GM18868 (cell line): ENCODE data around the gene TTLL8.

ENCODE experiments used
- ATAC-seq: cut with Tn5 transposase; IDR thresholded peaks from one replicate; pipeline ENCODE4 v1.9.1; 2021; ENCODE audit warnings: mild to moderate bottlenecking, moderate library complexity; ENCODE audit not compliant: unreplicated experiment

Gene TTLL8

DNA sequence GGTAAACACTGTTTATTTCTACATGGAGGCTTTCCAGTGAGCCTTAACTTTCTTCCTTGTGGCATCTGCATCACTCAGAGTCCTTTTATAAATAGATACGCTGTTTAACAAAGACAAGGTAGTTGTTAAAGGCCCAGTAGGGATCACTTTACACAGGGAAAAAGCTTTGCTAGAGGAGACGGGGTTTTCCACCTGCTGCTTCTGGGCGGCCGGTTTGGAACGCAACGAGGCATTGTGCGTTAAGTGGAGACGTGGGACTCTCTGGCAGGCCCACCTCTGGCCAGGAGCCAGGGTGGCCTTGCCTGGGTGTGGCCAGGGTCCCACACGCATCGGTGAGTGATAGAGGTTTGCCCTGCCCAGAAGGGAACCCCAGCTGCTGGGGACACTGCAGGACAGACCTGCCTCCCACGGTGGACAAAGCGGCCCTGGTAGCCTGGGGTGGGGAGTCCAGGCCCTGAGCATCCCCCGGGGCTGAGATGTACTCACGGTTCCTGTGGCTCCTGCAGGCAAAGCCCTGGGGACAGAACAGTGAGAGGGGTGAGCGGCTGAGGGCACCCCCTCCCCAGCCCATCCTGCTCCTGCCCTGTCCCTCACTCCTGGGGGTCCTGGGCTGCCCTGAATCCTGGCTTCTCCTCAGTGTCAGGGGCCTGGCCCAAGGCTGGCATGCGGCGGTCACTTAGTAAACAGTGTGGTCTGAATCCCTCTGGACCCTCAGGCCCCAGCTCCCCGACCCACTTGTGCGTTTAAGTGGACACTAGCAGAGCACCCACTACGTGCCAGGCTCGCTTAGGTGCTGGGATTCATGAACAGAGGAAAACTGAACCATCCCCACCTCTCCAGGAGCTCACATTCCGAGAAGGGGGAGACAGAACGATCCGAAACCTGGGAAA, 49.7 kb downstream of the TTLL8 start:
- ATAC-seq, result no peak

DNA sequence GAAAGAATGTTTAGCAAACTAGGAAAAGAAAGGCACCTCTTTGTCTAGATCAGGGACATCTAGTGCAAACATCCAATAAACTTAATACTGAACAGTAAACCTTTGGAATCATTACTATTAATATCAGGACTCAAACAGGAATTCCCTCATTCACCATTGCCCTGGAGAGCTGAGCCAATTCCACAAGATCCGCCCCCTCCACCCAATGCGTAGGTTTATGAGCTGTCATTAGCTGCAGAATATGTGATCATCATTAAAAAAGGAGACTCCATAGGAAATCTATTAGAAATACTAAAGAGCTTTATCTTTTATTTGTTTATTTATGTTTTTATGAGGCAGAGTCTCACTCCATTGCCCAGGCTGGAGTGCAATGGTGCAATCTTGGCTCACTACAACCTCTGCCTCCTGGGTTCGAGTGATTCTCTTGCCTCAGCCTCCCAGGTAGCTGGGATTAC, 51.0 kb downstream of the TTLL8 start:
- no peak for ATAC-seq

DNA sequence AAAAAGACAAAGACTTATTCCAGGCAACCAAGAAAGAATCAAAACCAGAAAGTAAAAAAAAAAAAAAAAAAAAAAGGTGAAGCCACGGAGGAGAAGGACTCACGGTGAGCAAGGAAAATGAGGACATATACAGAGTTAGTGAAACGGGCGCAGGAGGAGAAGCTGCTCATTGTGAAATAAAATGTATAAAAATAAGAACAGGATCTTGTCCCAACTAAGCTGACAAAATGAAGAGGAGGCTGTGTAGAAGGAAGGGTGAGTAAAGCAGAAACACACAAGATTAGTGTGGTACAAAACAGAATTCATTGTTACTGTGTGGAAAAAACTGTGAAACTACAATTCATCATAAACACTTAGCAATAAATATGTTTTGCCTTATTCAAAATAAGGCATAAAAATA, 53.2 kb downstream of the TTLL8 start:
- ATAC-seq, result no peak

DNA sequence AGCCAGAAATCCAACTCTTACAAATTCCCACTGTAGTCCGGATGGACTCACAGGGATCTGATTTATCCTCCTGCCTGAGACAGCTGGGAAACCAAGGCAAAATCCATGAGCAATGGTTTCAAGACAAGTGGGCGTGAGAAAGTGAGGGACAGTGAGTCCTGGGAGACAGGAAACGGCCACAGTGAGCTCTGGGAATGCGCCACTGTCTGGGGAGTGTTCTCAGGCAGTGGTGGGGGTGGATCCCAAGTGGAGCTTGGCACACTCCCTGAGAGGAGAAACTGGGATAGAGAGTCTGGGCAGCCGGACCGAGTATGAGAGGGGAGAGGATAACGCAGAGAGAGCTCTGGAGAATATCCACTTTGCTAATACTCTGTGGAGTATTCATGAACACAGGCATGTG, 55.3 kb downstream of the TTLL8 start:
- ATAC-seq, result no peak

DNA sequence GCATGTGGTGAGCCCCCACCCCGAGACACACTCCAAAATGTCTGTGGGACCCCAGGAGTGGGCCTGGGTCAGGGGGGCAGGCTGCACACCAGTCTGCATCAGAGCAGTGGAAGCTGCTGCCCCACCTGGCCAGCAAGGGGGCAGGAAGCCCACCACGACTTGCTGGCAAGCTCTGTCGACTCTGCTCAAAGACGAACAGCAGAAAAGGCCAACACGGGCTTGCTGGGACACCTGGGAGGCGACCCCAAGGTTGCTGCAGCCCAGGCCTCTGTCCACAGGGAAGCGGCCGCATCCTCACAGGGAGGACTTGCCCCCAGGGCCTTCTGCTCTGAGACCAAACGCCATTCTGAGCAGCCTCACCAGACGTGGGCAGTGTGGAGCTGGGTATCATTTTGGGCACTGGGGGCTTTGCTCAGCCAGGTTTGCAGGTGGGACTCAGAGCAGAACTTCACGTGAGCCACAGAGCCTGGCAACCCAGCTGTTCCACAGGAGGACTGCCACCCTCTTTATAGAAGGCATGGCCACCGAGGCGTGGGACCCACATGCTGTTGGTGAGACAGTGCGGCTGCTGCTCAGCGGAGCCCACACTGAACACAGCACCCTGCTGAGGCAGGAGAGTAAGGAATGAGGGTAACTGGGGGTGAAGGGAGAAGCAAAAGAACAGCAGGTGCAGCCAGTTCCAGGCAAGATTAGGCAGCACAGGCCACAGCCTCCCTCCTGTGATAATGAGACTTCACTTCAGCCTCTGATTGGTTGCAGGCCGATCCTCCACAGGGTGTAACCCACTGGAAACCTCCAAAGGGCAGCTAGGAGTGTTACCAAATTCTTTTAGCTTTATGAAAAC, 56.5 kb downstream of the TTLL8 start:
- no peak for ATAC-seq

DNA sequence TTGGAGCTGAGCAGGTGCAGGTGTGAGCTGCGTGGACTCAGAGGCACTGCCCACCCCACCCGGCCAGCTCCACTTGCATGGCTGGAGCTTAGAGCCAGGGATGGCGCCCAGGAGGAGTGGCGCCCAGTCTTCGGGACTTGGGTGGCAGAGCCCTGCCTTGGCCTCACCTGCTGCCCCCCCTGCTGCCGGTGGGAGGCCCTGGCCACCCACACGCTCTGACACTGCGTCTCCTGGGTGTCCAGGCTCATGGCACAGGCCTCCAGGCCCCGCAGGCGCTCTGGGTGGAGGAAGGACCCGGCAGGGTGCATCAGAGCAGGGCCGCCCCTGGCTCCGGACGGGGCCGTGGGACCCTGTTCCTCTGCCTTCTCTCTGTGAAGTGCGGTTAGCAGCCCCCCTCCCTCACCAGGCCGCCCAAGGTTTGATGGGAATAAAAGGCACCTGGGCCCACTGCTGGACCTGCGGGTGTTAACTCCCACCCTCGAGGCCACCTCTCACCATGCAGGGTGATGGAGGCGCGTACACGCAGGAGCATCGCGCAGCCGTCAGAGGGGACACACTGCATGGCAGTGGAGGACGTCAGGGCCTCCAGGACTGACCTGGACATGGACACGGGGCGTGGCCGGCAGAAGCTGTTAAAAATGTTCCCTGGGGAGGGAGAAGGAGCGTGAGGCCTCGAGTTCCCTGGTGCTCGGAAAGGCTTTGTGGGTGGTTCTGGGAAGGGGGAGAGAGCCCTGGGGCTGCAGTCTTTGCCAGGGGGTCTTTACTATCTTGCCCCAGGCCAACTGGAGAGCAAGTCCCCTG, 57.3 kb downstream of the TTLL8 start:
- no peak for ATAC-seq

DNA sequence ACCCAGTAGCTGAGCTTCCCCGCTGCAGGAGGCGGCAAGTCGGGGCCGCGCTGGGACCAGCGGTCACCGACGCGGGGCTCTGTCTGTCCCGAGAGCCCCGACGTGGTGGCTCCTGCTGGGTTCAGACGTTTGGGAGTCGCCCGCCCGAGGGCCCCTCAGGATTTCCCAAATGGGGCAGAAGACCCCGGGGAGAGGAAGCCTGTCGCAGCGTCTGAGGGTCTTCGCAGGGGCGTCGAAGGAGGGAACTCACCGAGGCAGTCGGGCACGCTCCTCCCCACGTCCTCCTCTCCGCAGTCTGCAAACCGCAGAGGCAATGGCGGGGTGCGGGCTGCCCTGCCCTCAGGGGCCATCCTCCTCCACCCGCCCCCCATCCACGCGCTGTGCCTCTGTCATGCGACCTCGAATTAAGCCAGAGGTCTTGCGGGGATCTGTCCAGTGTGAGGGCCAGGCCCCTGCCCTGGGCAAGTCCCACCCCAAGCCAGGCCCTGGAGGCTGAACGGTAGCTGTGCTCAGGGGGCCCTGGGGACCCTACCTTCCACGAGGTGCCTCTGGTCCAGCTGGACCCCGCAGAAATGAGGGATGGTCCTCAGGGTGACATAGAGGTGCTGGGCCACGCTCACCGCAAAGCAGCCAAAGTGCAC, 58.0 kb downstream of the TTLL8 start:
- ATAC-seq, result no peak

DNA sequence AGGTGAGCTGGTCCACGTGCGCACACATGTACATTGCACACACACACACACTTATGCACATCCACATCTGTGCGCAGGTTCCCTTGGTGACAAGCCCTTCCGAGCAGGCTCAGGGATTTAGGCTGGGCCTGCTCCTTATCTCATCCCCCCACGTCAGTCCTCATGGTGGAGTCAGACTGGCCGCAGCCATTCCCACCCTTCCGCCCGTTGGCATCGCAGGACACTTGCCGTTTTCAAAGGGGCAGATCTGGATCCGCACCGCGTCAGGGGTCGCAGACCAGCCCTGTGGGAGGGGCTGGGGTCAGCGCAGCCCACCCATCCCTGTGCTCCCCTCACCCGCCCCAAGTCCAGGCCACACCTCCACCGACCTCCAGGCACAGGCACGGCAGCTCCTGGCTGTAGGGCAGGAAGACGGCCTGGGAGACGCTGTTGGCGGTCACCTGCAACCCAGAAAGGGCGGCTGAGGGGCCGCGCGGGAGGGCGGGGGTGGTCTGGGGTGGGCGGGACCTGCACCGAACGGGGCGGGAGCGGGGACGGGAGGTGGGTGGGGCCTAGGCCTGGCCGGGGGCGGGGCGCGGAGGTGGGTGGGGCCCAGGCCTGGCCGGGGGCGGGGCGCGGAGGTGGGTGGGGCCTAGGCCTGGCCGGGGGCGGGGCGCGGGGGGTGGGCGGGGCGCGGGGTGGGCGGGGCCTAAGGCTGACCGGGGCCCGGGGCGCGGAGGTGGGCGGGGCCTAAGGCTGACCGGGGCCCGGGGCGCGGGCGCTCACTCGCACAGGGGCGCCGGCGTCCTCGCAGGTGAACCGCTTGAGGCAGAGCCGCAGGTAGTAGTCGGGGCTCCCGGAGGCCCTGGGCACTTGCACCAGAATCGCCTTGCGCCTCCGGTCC, 58.8 kb downstream of the TTLL8 start:
- ATAC-seq, result no peak

DNA sequence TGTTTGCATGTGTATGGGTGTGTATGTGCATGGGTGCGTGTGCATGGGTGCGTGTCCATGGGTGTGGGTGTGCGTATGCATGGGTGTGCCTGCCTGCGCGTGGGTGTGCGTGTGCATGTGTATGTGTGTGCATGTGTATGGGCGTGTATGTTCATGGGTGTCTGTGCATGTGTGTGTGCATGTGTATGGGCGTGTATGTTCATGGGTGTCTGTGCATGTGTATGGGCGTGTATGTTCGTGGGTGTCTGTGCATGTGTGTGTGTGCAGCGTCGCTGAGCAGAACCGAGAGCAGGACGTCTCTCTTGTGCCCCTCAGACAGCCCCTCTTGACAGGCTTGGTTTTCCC, 59.4 kb downstream of the TTLL8 start:
- ATAC-seq, result no peak

DNA sequence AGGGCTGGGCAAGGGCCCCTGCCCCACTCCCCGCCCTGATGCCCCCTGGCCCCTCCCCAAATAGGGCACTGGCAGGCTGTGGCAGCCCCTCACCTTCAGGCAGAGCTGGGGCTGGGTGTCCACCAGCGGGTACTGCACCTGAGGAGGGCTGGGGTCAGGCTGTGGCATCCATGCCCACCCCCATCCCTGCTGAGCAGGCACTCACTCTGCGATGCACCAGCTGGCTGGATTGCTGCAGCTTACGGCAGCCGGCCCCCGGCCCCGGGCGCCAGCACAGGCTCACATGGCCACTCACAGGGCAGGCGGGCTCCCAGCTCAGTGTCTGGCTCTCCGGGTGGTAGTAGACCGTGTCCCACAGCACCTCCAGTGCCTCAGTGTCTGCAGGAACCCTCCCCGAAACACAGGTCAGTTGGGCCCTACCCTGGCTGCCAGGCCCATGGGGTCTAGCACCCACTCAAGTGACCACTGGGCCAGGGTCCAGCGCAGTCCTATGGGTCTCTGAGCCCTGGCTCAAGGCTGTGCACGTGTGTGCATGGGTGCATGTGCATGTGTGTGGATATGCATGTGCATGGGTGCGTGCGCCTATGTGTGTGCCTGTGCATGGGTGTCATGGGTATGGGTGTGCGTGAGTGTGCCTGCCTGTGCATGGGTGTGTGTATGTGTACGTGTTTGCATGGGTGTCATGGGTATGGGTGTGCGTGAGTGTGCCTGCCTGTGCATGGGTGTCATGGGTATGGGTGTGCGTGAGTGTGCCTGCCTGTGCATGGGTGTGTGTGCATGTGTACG, 60.0 kb downstream of the TTLL8 start:
- ATAC-seq, result no peak

DNA sequence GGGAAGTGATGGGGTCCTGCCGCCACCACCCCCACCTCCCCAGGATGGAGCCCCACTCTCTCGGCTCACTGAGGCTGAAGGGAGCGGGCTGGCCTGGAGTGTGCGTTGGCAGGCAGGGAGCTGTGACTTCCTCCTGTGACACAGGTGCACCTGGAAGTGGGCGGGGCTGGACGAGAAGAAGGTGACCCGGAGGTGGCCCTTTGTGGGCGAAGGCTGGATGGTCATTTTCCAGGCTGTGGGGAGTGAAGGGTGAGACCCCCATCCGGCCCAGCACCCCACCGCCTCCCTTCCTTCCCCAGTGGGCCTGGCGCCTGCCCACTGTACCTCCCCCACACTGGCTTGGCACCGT, 60.9 kb downstream of the TTLL8 start:
- ATAC-seq, result no peak

DNA sequence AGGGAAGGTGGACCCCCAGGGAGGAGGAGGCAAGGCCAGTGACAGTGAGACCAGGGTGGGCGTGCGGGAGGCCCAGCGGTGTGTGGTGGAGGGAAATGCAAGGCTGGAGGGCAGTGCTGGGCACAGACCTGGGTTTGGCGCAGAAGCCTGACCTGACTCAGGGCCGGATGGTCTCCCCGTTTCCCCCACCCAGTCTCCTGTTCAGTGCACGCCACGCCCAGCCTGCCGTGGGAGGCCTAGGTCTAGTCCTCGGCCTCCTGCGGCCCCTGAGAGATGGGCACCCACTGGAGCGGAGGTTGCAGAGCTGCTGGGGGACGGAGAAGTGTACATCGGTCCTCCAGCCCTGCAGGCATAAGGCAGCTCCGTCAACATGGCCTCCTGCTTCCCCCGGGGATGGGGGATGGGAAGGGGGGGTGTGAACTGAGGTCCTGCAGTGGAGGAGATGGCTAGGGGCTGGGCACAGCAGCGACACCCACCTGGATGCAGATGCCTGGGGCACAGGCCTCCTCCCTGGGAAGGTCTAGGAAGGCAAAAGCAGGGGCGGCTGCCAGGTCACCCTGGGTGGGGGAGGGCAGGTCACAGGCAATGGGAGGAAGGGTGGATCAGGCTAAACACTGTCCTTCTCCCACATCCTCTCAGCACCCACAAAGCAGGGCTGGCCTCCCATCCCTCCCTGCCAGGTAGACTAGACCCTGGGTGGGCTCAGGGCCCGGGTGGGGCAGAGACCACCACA, 61.4 kb downstream of the TTLL8 start:
- no peak for ATAC-seq

DNA sequence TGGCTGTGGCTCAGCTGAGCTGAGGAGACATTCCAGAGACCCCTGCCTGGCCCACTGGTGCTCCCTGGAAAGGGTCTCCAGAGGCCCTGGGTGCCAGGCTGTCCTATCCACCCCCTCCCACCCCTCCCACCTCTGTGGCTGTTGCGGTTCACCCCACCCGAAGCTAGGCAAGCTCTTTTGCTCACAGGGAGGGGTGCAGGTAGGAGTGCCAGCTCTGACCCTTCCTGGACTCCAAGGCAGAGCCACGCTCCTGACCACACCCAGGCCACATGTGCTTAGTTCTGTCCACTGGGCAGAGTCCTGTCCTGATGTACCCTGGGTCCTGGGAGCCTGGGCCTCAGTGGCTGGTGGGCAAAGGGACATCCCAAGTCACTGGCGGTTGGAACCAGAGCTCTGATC, 62.0 kb downstream of the TTLL8 start:
- ATAC-seq, result no peak

DNA sequence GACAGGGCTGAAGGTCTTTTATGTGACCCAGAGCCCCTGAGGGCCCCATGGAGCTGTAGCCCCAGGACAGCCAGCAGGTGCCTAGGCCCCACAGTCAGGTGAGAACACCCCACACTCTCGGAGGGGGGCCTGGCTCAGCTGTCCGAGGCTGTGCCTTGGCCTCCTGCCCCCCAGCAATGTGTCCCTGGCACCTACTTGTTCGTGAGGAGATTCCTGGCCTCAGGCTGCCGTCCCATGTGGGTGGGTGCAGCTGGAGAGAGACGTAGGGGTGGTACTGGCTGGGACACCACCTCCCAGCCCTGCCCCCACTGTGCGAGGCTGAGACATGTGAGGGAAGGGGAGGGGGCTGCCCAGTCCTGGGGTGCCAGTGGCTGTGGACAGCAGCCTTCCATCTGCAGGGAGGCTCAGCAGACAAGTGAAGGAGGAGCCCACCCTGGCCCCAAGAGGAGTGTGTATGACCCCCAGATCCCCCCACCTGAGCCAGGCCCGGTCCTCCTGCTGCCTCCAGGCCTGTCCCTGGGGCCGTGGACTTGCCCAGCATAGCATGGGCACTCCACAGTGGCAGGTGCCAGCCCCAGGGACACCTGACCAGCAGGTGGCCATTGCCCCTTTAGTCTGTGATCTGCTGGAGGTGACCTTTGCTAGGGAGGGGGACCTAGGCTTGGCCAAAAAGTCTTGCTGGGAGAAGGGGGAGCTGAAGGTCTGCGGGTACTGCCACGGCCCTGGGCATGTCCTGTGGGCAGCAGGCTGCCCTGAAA, 62.6 kb downstream of the TTLL8 start:
- no peak for ATAC-seq

DNA sequence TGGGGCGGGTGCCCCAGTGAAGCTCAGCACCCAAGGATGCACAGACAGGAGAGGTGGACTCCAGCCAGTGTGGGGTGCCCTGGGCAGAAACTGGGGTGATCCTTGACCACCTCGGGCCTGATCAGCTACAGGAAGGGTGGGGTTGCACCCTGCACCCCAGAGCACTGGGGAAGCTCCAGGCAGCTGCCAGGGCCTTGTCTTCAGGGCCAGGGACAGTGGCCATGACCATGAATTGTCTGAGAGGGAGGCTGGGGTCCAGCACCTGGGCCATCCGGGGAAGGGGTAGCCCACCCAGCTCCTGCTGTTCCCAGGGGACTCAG, 63.1 kb downstream of the TTLL8 start:
- no peak for ATAC-seq

DNA sequence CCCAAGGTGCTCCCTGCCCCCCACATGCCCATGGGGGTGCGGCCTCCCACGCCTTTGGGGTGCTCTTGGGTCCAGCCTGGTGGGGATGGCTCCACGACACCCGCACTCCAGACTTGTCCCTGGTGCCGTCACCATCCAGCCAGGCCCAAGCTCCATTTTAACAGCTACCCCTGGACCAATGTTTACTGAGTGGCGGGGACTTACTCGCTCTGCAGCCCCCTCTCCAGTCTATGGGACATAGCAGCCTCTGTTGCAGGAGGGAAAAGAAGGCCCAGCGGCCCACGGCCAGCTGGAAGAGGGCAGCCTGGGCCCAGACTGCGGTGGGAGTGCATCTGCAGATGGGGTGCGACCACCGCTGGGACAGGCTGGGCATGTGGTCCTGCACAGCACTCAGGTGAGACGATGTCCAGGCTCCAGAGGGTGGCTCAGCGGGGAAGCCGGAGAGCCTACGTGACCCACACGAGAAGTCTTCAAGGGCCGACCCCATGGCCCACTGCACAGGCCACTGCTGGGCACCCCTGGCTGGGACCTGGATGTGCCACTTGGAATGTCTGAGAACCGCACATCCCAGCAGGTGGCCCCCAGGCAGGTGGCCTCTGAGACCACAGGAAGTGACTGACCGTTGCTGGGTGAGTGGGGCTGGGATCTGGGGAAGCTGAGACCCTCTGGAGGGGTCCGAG, 63.6 kb downstream of the TTLL8 start:
- no peak for ATAC-seq

DNA sequence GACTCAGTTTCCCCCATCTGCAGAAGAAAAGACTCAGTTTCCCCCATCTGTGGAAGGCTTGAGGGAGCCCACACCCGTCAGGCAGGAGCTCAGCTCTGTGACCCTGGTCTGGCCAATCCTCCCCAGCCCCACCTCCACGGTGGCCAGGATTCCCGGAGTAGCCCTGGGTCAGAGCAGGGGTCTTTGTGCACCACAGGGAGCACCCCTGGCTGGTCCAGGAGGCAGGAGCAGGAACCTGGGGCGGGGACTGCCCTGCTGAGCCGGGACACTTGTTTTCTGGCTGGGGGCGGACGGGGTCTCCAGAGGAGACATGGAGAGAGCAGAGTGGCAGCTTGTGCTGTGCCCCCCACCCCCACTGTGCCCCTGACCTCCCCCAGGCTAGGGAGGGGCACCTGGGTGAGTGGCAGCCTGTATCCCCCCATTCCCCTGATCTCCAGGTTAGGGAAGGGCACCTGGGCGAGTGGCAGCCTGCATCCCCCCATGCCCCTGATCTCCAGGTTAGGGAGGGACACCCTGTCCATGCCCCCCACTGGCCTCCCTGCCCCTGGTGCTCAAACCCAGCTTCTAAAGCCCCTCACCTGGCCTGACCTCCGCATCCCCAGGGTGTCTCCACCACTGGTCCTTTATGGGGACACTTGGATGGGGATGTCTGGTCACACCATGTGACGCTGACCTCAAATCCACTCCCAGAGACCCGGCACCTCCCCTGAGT, 64.3 kb downstream of the TTLL8 start:
- no peak for ATAC-seq
